A549 (cell line): ENCODE data around the gene MAP3K1.

Source experiments
- CTCF ChIP-seq: fragments of >200 bp; sonication (Bioruptor Twin); formaldehyde crosslinking; IDR thresholded peaks from 3 replicates; pipeline ENCODE4 v1.5.1; 2016
- EP300 ChIP-seq, 2 experiments: fragments of >200 bp; sonication (Bioruptor Twin); formaldehyde crosslinking; IDR thresholded peaks; 2 replicates in 1 of 2; 3 replicates in 1 of 2; pipeline ENCODE4 v1.6.1; 2016 to 2017
- POLR2AphosphoS2 ChIP-seq: conservative IDR thresholded peaks from 2 replicates; pipeline ENCODE4 v1.6.1; 2012; ENCODE audit warnings: low read length, improper control_type of control experiment, inconsistent platforms

- TF ChIP-seq CTCF = no peak
- no peak for TF ChIP-seq EP300 (IDR thresholded peaks at IDR 0.05)
- no peak for TF ChIP-seq POLR2AphosphoS2
These were observed 81.4 kb downstream of the MAP3K1 start for GRCh38 chr5:56896763-56897162.
